HG03175 (cell line): ENCODE data around the gene ZNF813.
A peak's percentile ranks its signal among the peaks of the same experiment; 100 is the strongest.

Experiments used
- ATAC-seq: cut with Tn5 transposase; IDR thresholded peaks from one replicate; pipeline ENCODE4 v1.9.1; 2021; ENCODE audit warnings: mild to moderate bottlenecking, moderate library complexity; ENCODE audit not compliant: unreplicated experiment

The ZNF813 gene

DNA sequence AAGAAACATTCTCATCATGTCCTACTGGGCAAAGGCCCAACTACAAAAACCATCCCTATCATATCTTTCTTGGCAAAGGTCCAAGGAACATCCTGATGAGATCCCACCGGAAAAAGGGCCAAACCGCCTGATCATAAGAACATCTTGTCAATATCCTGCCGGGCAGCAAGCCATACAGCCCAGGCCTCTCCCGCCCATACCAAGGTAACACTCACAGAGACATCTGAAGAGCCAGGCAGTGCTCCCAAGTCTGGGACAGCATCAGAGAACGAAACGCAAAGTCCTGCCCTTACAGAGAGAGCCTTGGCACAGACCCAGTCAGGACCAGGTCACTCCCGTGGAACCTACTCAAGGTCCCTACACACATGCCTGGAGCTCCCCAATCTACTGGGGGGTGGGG lies 51.9 kb downstream of the ZNF813 start:
- ATAC-seq = no peak

DNA sequence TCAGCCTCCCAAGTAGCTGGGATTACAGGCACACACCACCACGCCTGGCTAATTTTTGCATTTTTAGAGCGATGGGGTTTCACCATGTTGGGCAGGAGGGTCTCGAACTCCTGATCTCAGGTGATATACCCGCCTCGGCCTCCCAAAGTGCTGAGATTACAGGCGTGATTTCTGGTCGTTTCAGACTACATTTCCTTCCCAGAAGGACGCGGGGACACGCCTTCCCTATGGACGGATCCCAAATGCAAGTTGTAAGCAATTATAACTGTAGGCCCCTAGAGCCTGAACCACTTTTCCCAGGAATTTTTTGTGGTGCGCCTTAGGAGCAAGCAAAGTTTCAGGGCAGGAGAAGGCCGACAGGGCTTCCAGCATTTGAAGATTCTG lies 52.6 kb downstream of the ZNF813 start:
- no peak for ATAC-seq

DNA sequence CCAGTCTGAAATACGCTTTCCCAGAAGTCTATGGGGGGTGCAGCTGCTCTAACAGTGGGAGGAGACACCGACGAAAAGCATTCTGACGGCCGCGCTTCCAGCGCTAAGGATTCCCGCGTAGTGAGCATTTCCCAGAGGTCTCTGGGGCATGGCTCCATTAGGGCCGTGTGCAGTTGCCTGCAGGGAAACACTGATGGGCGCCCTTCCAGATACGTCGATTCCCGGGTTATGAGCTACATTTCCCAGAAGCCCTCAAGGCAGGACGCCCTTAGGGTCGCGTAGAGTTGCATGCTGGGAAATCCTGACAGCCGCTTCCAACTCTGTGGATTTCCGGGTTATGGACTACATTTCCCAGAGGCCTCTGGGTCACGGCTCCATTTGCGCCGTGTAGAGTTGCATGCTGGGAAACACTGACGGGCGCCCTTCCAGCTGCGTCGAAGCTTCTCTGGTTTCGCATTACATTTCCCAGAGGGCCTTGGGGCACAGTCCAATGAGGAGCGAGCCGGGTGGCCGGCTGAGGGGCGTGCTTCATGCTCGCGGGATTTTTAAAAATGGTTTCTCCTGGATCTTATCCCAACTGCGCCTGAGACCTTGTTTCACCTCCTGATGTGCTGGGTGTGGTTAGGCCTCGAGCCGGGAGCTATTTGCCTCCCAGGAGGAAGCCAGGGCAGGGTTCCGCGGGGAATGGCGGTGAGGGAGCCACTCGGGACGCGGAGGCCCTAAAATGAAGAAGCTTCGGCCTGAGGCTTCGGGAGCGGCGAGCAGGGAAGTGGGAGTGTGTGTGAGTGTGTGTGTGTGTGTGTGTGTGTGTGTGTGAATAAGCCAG lies 53.2 kb downstream of the ZNF813 start:
- peak; percentile 98 for ATAC-seq

DNA sequence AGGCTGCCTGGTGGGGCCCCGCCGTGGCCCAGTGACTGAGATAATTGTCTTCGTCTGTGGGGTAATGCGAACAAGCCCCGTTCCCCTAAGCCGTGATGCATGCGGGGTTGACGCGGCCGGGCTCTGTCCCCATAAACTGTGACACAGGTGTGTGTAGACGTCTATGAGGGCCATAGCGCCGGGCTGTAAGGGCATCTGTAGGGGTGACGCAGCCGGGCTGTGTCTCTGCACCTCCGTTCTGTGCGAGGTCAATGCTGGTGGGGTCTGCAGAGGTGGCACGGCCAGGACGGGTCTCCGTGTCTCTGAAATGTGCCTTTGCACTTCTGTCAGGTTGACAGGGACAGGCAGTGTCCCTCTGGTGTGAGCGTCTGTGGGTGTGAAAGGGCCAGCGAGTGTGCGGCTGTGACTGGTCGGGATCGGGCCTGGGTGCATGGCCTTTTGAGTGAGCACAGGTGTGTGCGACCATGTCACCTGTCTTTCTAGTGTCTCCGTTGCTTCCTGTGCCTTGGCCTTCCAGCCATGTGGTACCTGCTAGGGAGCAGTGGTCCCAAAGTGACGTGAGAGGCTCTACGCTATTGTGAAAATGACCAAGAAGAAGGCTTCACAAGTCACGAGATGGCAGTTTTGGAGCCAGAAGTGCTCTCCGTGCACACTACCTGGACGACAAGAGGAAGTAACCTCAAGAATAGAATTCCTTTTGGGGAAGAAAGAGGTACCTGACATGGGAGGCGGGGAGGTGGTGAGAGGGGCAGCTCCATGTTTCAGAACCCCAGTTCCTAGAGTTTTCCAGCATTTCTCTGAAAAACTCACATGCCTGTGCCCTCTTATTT lies 54.1 kb downstream of the ZNF813 start:
- ATAC-seq = no peak

DNA sequence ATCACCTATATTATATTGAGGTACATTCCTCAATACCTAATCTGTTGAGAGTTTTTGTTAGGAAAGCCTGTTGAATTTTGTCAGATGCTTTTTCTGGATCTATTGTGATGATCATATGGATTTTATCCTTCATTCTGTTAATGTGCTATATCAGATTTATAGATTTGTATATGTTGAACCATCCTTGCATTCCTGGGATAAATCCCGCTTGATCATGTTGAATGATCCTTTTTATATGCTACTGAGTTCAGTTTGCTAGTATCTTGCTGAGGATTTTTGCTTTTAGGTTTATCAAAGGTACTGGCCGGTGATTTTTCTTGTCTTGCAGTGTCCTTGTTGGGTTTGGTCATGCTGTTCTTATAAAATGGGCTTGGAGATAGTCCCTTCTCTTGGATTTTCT lies 58.4 kb downstream of the ZNF813 start:
- ATAC-seq = no peak

DNA sequence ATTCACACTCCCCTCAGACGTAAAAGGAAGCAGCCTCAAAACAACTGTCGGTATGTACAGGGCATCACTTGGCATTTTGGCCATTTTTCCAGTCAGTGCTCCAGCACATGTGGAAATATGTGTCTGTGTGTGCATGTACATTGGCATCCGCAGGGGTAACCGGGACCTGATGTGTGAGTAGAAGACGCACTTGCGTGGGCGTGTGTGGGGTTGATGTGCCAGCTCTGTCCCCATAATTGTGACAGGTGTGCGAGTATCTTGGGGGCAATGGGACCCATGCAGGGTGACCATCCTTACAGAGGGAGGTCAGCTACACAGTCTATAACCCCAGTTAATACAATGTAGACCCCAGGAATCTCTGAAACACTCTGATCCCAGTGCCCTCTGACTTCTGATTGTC lies 63.1 kb downstream of the ZNF813 start:
- ATAC-seq = no peak

DNA sequence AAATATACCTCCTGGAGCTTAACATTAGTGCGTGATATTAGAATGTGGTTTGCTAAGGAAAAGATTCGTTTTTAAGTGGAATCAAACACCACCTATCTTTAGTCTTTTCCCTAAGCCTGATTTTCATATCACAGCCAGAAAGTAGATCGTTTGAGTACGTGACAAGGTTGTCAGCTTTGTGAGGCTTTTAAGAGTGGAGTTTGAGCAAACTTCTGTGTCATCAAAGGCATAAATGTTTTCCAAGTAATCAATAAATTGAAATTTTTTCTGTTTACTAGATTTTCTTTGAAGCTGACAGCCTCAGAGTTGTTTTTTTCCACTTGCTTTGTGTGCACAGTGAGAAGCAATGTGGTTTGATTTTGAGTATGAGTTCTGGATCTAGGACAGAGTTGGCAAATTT lies 63.9 kb downstream of the ZNF813 start:
- ATAC-seq = no peak

DNA sequence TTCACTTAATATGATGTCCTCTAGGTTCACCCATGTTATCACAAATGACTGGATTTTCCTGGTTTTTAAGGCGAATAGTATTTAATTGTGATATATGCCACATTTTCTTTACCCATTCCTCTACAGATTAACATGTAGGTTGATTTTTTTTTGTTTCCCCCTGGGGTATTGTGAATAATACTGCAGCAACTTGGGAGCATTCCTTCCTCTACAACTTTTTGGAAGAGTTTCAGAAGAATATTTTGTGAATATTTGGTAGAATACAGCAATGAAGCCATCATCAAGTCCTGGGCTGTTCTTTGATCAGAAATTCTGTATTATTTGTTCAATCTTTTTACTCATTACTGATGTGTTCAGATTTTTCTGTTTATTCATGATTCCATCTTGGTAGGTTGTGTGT lies 64.8 kb downstream of the ZNF813 start:
- ATAC-seq = no peak

DNA sequence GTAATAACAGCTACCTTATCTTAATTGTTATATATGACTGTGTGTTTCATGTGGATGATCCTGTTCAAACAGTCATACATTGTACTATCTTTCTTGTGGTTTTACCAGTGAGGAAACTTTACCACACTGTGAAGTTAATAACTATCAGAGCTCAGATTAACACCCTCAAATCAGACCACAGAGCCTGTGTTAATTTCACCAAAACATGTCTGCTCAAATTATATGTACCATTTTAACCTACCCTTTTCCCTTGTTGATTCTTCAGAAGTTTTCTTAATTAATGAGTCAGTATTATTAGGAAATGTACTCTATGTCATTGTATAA lies 68.7 kb downstream of the ZNF813 start:
- ATAC-seq = no peak

DNA sequence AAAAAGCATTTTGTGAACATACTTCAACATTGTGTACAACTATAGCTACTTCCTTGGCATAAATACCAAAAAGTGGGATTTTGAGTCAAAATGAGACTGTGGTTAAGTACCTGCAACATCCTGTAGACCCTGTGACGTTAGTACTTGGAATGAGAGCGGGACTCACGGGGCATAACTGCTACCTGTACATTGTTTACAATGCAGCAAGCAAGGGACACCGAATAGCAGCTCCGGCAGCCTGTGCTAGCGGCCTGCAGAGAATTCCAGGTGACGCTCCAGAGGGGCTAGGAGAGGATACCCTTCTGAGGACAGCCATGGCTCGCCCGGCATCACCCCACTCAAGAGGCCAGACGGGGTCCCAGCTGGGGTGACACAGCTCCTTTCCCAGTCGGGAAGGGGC lies 69.6 kb downstream of the ZNF813 start:
- no peak for ATAC-seq

DNA sequence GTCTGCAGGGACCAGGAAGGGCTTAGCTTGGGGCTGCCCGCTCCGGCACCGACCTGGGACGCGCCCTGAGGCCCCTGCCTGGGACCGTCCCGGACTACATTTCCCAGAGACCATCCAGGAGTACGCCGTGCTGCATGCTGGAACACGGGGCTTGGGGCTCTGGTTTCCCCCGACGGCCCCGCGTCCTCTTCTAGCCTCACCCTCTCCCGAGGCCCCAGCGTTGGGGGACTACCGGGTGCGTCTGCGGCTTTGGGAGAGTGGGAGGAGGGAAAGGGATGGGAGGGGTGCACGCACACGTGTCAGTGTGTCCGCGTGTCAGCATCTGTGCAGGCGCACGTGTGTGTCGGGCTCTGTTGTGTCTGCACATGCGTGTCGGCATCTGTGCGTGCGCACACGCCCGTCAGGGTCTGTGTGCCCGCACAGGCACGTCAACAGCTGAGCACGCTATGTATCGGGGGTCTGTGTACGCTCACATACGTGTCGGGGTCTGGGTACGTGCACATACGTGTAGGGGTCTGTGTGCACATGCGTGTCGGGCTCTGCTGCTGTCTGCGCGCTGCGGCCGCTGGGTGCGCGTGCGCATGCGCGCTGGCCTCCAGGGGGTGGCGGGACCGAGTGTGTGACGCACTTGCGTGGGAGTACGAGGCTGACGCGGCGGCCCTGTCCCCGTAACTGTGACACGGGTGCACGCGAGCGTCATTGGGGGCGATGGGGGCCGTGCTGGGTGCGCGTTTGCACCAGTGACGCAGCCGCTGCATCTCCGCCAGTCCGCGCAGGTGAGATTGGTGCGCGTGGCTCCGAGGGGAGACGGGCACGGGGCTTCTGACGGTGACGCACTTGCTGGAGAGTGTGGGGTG lies 70.2 kb downstream of the ZNF813 start, which contains the start of gene ZNF331:
Gene ZNF331 (plus strand): TSS at position 625 of the 857 bp plus-strand sequence. CDS start 31,232 bp downstream, outside the sequence.
- peak; percentile 74 for ATAC-seq

DNA sequence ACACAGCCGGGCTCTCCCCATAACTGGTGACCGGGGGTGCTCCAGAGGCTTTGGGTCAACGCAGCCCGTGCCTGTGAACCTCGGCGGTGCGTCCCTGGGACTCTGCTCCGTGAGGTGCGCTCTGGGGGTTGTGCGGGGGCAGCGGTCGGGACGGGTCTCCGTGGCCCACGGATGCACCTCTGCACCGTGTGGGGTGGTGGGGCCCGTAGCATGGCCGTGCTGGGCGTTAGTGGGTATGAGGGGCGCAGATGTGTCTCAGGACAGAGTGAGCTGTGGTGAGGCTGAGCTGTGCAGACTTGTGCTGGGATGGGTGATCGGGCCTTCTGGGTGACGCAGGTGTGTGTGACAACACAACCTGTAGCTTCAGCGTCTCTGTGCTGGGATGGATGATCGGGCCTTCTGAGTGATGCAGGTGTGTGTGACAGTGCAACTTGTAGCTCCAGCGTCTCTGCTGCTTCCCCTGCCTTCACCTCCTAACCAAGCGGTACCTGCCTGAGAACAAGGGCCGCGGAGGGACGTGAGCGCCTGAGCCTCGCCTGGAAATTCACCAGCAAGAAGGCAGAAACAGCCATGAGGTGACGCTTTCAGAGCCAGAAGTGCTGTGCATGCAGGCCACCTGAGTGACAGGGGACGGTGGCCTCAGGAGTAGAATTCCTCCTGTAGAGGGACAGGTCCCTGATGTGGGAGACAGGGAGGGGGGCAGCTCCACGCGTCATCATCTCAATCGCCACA lies 71.0 kb downstream of the ZNF813 start:
- ATAC-seq = no peak

DNA sequence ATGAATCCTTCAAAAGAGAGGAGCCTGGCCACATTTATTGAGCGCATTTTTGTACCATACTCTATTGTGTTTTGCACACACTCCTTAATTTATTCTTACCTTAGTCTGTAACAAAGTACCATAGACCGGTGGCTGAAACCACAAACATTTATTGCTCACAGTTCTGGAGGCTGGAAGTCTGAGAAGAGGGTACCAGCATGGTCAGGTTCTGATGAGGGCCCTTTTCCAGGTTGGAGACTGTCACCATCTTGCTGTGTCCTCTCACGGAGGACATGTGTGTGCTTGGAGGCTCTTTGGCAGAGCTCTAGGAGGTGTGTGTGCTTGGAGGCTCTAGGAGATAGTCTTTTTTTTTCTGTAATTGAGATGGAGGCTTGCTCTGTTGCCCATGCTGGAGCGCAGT lies 72.6 kb downstream of the ZNF813 start:
- ATAC-seq = no peak

DNA sequence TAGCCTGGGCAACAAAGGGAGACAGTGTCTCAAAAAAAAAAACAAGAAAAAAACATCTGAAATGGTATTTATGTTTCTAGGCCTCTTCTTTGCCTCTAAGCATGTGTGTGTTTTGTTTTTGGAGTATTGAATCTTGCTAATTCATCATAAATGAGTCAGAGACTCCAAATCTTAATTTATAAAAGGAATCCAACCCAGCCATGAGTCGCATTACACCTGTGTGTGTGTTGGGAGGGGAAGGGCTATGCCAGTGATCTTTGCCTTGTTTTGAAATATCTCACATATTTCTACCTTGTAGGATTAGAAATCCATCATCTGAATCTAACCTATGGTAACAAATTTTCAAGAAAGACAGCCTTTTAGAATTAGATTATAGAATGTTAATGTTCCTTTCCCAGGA lies 74.4 kb downstream of the ZNF813 start:
- ATAC-seq = no peak

DNA sequence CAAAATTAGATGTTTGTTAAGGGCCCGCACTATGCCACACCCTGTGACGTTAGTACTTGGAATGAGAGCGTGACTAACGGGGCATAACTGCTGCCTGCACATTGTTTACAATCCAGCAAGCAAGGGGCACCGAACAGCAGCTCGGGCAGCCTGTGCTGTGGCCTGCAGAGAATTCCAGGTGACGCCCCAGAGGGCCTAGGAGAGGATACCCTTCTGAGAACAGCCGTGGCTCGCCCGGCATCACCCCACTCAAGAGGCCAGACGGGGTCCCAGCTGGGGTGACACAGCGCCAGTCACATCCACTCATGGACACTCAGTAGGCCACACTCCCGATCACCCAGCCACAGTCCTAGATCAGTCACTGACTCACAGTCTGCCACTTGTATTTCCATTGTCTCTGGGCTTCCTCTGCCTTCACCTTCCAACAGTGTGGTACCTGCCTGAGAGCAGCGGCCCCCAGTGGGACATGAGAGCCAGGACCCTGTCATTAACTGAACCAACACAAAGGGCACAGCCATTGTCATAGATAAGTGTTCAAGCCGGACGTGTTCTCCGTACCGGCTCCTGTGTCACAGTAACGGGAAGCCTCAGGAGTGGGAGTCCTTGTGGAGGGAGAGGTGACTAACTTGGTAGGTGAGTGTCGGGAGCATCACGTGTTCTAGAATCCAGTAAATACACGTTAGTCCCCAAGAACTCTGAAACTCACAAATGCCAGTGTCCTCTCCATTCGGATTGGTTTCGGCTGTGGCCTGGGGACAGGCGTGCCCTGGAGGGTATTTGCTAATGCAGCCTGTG lies 77.9 kb downstream of the ZNF813 start:
- ATAC-seq = no peak
